GM03348 (cell line): ENCODE data around the gene CAMKMT.

Experiments used
- DNase-seq: peaks from one replicate; pipeline ENCODE4 v3.0.0; 2012; ENCODE audit warnings: low spot score

Gene CAMKMT

DNA sequence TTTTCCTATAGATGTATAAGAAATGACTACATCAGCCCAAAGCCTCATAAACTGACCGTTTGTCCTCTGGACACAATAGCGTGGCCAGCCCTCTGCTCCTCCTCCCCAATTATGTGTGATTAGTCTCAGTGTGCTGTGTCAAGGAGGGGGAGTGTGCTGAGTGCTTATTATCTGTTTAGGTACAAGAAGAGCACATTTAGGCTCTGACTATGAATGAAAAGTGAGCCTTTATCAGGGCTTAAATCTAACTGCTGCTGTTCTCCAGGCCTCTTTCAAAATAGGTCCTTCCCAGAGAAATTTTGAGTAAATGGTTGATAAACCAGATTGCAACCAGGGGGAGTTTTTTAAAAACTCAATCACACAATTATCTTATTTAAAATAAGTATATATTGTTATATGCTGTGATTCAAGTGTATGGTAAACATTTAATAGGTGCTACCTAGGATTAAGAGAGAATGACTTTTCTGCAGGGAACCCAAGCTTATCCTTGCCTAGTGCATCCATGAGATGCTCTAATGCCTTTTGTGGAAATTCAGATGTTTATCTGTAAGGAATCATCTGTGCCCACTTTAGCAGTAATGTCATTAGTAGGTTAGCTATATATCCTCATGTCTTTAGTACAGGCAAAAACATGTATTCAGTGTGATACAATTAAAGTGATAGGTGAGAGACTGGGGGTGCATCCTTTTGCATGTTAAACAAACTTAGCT is 411.1 kb downstream of the CAMKMT start:
- no peak for DNase-seq

DNA sequence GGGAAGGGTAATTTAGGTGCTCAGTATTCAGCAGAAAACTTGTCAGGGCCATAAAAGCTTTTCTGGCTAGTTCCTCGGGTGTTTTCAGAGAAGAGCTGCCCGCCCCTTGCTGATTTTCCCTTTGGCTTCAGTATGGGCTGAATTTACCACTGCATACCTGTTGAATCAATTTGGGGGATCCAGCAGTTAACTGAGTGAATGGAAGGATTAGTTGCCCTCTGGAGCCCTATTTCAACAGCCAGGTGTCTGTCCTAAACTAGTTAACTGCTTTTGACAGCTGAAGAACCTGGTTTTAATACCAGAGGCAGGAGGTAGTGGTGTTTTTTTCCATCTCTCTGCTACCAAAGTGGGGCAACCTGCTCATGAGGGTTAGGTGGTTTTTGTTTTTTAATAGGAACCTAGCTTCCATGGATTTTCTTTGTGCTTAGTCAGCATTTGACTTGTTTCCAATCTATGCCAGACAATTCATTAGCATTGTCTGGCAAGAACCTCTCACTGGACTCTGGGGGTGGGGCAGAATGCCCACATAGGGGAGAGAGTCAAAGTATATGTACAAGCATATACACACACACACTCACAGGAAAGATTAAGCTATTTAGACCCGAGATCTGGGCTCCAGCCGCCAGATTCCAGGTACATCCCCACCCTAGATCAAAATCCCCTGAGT is 413.2 kb downstream of the CAMKMT start:
- DNase-seq: no peak

DNA sequence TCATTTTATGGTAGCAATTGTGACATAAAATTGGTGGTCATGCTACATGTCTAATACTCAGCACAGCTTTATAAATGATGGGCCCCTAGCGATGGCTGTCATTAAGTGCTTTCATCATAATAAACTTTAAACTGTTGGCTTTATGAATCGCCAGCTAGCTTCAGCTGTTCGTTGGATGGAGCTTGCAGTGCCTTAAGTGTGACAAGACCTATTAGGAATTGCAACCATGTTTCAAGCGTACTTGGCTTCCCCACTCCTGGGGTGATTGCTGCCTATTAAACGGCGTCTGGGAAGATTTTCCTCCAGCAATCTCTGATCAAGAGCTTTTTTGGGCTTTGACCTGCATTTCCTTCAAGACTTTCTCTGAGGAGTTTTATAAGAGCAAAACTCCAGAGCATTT is 415.3 kb downstream of the CAMKMT start:
- DNase-seq: no peak

DNA sequence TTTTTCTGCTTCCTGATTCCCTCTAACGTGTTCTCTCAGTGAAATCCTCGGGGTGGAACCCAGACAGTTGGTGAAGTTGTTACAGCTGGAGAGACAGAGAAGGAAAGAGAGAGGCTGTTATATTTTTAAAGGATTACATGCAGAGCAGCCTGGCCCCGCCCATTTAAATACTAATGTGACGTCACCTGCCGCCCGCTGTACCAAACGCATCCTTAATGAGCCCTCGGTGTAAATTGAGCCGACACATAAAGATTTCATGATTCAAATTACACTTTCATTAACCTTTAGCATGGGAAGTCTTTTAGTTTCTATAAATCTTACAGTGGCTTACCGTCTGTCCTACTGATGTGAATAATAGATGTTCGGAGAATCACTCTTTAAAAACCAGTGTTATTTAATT is 415.8 kb downstream of the CAMKMT start:
- no peak for DNase-seq

DNA sequence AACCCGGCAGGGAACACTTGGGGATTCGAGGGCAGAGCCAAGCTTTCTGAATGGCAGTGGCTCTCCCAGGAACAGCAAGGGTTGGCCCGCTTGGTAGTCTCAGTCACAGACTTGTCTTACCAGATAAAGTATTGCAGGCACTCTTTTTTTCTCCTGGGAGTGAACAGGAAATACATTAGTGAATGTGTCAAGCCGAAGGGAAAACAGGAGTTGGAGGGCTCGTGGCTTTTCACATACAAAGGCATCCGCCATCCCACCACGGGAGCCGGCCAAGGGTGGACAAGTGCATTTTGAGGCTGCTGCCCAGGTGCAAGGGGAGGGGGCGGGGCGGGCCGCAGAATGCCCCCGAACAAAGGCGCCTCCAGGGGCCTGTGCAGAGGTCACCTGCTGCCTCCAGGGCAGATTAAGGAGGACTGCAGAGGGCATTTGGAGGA is 416.5 kb downstream of the CAMKMT start:
- DNase-seq: no peak

DNA sequence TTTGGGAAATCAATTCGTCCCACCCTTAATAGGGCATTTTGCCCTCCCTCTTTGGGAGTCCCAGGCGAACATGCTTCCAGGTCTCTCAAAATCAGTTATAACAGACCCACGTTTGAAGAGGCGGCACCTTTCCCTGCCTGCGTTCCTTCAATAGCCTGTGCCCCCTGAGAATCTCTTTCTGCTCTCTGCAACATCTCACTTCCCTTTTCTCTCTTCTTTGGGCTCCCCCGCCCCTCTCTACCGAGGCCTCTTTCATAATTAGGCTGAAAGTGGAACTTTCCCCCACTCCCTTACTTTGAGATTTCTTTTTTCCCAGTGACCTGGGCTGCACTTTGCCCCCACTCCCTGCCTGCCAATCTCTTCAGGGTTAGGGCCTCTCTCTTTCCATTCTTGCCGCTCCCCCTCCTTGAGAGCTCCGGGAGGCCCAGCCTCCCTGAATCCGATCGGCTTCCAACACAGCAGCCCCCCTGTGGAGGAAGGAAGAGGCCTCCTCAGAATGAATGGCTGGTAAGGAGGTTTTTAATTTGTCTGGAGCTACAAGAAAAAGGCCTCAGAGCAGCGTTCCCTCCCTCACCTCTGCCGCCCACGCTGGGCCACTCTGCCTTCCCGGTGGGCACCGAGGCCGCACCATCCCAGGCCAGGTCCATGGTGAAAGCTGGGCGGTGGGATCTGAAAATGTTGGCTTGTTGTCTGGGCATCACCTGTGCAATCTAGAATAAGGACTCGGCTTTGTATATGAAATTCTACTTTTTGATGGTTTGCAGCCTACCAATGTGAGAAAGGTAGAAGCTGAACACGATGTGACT is 417.1 kb downstream of the CAMKMT start:
- no peak for DNase-seq

DNA sequence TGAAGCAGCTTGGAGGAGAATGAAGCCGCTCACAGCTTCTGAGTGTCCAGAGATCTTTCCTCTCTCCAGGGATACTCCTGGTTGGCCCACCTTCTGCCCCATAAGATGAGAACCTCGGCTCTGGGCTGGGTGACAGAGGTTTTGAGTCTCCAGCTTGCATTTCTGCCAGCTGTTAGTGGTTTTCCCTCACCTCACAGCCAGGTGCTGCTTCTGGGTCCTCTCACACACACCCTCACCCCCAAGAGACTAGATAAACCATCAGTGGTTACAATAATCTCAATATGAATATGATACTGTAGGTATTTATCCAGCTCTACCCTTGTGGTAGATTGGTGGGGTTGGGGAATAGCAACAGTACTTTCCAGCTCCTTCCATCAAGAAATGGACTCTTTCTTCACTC is 418.0 kb downstream of the CAMKMT start:
- DNase-seq: no peak

DNA sequence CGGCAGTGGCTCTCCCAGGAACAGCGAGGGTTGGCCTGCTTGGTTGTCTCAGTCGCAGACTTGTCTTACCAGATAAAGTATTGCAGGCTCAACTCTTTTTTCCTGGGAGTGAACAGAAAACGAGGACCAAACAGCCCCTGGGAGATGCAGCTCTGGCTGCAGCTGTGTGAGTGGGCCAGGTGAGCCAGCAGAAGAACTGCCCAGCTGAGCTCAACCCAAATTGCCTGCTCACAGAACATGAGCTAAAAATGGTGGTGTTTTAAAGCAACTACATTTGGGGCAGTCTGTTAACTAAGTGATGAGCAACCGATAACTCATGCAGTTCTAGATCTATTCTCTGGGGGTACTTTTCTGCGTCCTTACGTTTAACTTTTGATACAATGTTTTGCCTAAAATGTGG is 418.7 kb downstream of the CAMKMT start:
- DNase-seq: no peak

DNA sequence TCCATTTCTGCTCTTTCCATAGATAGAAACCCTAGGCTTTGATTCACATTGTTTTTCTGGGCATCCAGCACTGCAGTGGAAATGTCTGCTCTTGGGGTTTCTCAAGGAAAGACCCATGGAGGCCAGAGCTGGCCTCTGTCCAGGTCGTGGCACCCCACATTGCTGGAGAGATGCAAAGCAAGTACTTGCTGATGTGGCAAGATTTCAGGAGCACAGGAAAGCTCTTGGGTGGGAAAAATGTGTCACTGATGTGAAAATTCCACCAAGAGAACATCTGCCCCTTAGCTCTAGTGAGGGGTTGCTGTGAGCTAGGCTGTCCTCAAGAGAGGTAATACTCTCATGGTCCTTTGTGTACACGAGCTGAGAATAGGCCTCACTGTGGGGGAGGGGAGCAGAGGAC is 423.7 kb downstream of the CAMKMT start:
- DNase-seq: no peak

DNA sequence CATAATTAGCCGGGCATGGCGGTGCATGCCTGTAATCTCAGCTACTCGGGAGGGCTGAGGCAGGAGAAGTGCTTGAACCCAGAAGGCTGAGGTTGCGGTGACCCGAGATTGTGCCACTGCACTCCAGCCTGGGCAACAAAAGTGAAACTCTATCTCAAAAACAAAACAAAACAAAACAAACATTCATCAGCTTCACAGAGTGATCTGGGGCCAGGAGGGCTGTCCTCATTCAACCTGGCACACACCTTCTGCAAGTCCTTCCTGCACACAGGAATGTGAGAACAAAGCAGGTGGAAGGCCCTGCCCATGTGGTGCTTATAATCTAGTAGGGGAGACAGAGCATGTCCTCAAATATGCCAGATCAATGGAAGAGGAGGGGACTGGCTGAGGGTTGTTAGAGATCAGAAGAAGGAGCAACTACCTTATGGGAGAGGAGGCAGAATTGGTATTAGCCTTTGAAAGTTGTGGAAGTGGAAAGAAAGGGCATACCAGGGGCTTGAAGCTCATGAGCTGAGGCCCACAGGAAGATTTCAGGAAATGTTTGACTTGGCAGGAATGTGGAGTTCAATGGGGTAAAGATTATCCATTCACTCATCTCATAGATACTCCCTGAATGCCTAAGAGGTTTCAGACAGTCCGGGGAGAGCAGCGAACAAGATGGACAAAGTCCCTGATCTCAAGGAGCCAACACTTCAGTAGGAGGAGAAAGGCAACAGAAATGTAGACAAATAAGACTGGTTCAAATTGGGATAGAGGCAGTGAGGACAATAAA is 424.5 kb downstream of the CAMKMT start:
- DNase-seq: no peak

DNA sequence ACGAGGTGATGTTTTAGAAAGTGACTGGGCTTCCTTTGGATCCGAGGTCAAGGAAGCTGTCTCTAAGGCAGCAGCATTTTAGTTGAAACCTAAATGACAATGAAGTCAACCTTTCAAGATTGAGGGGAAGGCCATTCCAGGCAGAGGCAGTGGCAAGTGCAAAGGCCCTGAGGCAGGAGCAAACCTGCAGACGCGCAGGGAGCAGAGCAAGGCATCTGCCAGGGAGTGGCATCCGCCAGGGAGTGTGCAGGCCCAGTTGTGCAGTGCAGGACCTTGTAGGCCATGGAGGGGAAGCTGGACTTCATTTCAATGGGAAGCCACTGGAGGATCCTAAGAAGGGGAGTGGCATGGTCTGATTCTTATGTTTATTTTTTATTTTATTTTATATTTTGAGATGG is 425.1 kb downstream of the CAMKMT start:
- no peak for DNase-seq

DNA sequence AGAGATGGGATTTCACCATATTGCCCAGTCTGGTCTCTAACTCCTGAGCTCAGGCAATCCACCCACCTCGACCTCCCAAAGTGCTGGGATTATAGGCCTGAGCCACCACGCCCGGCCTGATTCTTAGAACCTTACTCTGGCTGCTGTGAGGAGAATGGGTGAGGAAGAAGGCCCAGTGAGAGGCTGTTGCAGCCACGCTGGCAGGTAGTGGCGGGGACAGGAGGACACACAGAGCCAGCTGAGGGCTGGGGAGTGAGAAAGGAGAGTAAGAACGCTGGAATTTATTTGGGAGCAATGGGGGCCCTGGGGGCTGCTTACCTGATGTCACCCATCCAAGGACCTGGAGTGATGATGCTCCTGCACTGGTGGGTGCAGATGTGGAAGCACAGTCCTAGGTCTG is 425.9 kb downstream of the CAMKMT start:
- DNase-seq: no peak

DNA sequence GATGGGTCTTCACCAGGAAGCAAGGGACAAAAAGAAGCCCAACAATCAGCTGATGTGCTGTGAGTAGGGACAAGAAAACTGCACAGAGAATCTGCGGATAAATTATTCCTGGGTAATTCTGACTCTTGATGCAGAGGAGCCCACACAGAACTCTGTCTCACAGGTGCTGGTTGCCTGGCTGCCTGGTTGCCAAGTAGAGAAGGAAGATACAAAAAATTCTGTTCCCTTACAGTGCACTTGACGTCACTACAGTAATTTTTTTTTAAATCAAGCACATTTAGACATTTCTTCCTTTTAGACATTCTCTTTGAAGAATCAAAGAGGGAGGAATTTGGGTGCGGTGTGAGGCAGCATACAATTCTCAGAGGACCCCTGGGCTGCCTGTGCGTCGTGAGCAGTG is 427.7 kb downstream of the CAMKMT start:
- no peak for DNase-seq

DNA sequence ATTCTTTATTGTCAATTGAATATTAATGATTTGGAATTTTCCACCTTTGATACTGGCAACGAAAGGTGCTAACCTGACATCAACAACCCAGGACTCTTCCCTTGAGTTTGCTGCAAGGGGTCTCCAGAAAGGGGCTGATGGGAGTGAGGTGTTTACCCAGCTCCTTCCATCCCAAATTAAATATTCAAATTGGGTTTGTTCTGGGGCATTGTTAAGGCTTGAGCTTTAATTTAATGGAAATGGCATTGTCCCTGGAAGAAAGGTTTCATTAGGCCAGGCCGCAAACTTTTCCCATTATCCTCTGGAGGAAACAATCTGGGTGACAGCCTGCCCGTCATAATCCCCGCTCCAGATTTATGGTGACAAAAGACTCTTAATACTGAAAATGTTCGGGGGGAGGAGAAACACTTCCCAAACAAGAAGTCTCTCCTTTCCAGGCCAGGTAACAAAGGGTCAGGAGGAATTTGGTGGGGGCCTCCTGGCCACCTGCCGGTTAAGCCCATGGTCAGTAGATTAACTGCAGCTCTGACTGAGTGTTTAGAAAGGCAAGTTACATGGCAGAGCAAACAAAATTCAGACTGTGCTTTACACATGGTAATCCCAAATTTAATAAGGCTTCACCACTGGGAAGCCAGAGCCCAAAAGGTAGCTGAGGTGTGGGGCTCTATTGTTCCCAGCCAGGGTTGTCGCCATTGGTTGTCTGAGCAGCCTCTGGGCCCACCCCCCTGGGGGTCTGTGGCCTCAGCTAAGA is 428.4 kb downstream of the CAMKMT start:
- no peak for DNase-seq

DNA sequence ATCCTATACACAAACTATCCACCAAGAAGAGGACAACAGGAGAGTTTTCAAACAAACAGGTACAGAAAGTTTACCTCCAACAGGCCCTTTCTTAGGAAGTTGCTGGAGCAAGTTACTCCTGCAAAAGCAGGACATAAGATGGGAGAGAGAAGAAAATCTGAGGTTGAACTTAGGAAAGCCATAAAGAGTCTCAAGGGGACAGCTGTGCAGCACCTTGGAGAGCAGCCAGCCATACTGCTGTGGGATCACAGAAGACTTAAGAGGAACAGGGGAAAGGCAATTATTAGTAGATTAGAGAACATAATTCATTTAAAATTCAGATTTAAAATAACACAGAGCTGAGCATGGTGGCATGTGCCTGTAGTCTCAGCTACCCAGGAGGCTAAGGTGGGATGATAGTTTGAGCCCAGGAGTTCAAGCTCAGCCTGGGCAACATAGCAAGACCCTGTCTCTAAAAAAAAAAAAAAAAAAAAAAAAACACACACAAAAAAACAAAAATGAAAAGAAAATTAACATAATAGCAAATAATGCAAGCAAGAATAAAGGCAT is 431.6 kb downstream of the CAMKMT start:
- DNase-seq: no peak

DNA sequence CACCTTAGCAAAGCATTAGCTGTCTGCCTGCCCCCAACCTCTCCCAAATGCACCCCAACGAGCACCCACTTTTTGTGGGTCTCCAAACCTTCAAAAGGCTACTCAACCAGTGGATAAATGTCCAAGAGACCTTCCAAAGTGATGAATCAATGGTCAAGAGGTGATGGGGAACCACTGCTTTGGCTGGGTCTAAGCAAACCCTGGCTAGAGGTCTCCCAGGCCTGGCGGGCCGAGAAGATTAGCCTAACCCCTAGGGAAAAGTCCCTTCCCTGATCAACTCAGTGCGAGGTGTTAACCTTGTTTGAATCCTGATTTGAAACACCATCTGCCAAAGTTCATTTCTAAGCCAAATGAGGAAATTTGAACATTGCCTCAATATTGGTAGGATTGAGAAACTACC is 435.0 kb downstream of the CAMKMT start:
- no peak for DNase-seq

DNA sequence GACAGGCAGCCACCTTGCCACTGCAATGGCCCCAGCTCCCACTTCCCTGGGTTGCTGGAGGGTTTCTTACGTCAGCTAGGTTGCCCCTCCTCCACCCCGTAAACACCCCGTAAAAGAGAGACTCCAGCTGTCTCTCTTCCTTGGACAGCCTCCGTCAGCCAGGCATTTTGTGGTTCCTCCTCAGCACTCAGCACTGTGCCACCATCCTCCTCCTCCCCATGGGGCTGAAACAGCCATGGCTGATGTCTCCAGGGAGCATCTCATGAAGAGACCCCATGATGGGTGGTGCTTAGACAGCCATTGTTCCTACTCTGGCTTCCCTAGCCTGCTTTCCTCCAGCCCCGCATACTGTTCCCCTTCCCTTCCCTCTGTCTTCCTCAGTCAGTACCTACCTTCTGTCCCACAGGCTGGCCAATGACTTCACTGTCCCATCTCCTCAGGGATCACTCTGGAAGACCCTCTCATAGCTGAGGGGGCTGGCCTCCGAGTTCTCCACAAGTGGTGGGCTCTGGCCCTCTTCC is 436.5 kb downstream of the CAMKMT start:
- DNase-seq: no peak

DNA sequence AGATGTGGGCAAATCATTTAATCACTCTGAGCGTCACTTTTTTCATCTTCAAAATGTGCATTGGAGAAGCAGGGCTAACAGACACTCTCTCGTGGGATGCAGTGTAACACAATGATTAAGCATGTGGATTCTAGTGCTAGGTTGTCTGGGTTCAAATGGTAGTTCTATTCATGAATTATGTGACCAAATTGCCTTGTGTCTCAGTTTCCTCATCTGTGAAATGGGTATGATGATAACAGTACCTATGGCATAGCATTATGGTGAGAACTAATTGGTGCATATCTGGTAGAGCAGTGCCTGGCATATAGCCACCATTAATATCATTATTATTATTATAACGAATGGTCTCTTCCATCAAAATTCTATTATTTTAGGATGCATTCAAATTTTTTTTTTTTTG is 437.4 kb downstream of the CAMKMT start:
- DNase-seq: no peak

DNA sequence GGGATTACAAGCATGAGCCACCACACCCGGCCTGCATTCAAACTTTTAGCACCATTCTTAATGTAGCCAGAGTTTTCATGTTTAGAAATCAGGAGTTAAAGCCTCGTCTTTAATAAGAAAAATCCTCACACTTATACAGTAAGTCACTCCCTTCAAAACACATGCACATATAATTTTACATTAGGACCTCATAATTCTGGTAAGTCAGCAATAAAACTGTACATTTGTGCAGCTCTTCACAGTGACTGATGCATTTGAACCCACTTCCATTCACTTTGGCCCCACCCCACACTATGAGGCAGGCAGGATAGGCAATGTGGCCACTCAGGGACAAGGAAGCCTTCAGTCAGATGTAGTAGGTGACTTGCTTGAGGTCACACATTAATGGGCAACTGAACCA is 438.0 kb downstream of the CAMKMT start:
- no peak for DNase-seq

DNA sequence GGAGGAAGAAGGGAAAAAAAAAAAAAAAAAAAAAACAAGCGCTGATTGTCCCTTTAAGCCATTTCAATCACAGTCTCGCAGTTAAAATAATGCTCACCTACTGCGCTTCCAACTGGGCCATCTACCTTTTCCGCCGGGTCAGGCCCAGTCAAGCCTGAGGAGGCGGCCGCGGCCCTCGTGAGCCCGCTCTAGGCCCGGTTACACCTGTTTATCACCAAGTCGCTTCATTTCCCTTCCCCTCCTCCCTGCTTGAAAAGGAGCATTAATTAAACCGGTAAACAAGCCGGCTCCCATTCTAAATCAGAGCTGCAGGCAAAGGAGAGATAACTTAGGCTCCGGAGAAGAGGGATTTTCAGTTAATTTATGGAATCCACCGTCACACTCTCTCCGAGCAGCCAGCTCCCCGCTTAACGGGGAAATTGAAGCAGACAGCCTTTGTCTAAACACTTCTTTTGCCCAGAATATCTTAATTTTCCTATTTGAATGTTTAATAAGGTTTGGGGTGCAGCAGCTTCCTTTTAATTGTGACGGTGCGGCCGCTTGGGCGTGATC is 439.6 kb downstream of the CAMKMT start:
- no peak for DNase-seq
